NT2/D1 (cell line): ENCODE results near the gene CNIH3.

Source experiments
- DNase-seq: peaks from one replicate; pipeline ENCODE4 v3.0.0-alpha.2; 2011; ENCODE audit warnings: low read depth, low spot score
- H3K27me3 ChIP-seq: 2 replicates; pipeline ENCODE4 v1.6.0; 2011; ENCODE audit warnings: mild to moderate bottlenecking; ENCODE audit not compliant: insufficient read length, insufficient read depth
- H3K36me3 ChIP-seq: 2 replicates; pipeline ENCODE4 v1.6.1; 2011; ENCODE audit warnings: mild to moderate bottlenecking, low read length, mixed read lengths; ENCODE audit not compliant: insufficient read depth, insufficient read length
- H3K4me1 ChIP-seq: 2 replicates; pipeline ENCODE4 v1.5.1; 2011; ENCODE audit not compliant: insufficient read depth, insufficient read length
- H3K4me3 ChIP-seq: 2 replicates; pipeline ENCODE4 v1.5.1; 2011; ENCODE audit warnings: low read depth; ENCODE audit not compliant: insufficient read length
- H3K9ac ChIP-seq: 2 replicates; pipeline ENCODE4 v1.6.0; 2011; ENCODE audit warnings: low read depth; ENCODE audit not compliant: insufficient read length
- H3K9me3 ChIP-seq: 2 replicates; pipeline ENCODE4 v1.5.1; 2011; ENCODE audit warnings: mild to moderate bottlenecking, low read length; ENCODE audit not compliant: insufficient read depth
- SUZ12 ChIP-seq: IDR thresholded peaks from 2 replicates; pipeline ENCODE4 v1.6.1; 2011; ENCODE audit not compliant: insufficient read length, insufficient read depth; ENCODE audit errors: extremely low read depth
- YY1 ChIP-seq: IDR thresholded peaks from 2 replicates; pipeline ENCODE4 v1.6.1; 2011; ENCODE audit not compliant: insufficient read length, insufficient read depth
- ZNF274 ChIP-seq: IDR thresholded peaks from 2 replicates; pipeline ENCODE4 v1.6.1; 2011; ENCODE audit warnings: mild to moderate bottlenecking, low read depth, low read length

CNIH3 gene

DNA sequence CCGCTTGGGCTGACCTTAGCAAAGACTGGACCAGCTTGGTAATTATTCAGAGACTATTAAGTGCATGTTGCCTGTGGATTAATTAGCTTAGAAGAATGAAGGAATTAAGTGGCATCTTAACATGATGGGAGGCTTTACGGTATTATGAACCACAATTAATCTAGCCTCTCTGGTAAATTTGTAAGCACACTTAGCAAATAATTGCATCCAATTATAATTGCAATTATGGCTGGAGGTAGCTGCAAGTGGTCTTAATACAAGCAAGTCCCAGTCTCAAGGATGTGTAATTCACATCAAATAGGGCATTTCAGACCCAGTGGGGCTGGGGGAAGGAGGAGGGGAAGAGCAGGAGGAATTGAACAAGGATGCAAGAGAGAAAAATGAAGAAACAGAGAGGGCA lies 151.6 kb downstream of the CNIH3 start:
- Histone ChIP-seq H3K4me1 (peaks cover 6% of the 10 kb centered on the region), H3K4me3 (no peak overlapping the region), H3K9me3 (no peaks in the 10 kb centered on the region), H3K9ac (no peak overlapping the region), H3K36me3 (no peaks in the 10 kb centered on the region), H3K27me3 (no peaks in the 10 kb centered on the region)
- no peak for DNase-seq
- no peak for TF ChIP-seq YY1
- TF ChIP-seq SUZ12, result no peak
- TF ChIP-seq ZNF274, result no peak

GRCh38 chr1:224768971-224769370 lies 152.9 kb downstream of the CNIH3 start:
- Histone ChIP-seq H3K9me3 (no peaks in the 10 kb centered on the region), H3K4me3 (no peak overlapping the region), H3K4me1 (peaks cover 6% of the 10 kb centered on the region), H3K9ac (no peak overlapping the region), H3K36me3 (no peaks in the 10 kb centered on the region), H3K27me3 (no peaks in the 10 kb centered on the region)
- DNase-seq, result no peak
- no peak for TF ChIP-seq ZNF274
- TF ChIP-seq SUZ12, result no peak
- TF ChIP-seq YY1, result no peak

GRCh38 chr1:224769452-224770335 lies 153.6 kb downstream of the CNIH3 start:
- H3K36me3 ChIP-seq, result no peaks in the 10 kb centered on the region
- TF ChIP-seq SUZ12 (no peak), YY1 (no peak), ZNF274 (no peak)
- H3K4me3 ChIP-seq, result no peak overlapping the region
- DNase-seq, result no peak
- H3K27me3 ChIP-seq, result no peaks in the 10 kb centered on the region
- peaks cover 6% of the 10 kb centered on the region for H3K4me1 ChIP-seq
- no peaks in the 10 kb centered on the region for H3K9me3 ChIP-seq
- no peak overlapping the region for H3K9ac ChIP-seq

- Histone ChIP-seq H3K27me3 (no peaks in the 10 kb centered on the region), H3K36me3 (no peaks in the 10 kb centered on the region), H3K9ac (no peak overlapping the region), H3K9me3 (no peaks in the 10 kb centered on the region), H3K4me1 (peaks cover 6% of the 10 kb centered on the region), H3K4me3 (no peak overlapping the region)
- TF ChIP-seq ZNF274 (no peak), YY1 (no peak), SUZ12 (no peak)
- DNase-seq, result no peak
These were observed 154.2 kb downstream of the CNIH3 start for GRCh38 chr1:224770336-224770693.

GRCh38 chr1:224773646-224774045 lies 157.5 kb downstream of the CNIH3 start:
- Histone ChIP-seq H3K4me3 (no peak overlapping the region), H3K9ac (no peak overlapping the region), H3K27me3 (no peaks in the 10 kb centered on the region), H3K36me3 (no peaks in the 10 kb centered on the region), H3K9me3 (no peaks in the 10 kb centered on the region), H3K4me1 (no peaks in the 10 kb centered on the region)
- no peak for DNase-seq
- no peak for TF ChIP-seq YY1
- no peak for TF ChIP-seq SUZ12
- no peak for TF ChIP-seq ZNF274

- Histone ChIP-seq H3K9me3 (no peaks in the 10 kb centered on the region), H3K9ac (no peak overlapping the region), H3K36me3 (no peaks in the 10 kb centered on the region), H3K4me1 (no peaks in the 10 kb centered on the region), H3K27me3 (no peaks in the 10 kb centered on the region), H3K4me3 (no peak overlapping the region)
- TF ChIP-seq ZNF274, result no peak
- DNase-seq, result no peak
These were observed 158.3 kb downstream of the CNIH3 start for GRCh38 chr1:224774378-224774777.

DNA sequence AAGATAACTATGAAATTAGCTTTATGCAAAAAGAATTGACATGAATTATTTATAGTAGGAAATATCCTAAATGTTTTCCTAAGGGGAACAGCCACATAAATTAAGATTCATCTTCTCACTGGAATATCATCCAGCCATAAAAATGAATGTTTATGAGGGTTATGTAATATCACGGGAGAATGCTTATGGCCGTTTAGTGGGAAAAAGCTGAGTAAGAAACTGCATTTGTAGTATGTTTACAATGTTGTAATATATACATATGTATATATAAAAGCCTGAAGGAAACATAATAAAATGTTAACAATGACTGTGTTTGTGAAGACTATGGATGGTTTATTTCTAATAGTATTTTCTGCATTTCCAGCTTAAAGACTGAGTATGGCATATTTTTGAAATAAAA lies 161.1 kb downstream of the CNIH3 start:
- Histone ChIP-seq H3K4me3 (no peak overlapping the region), H3K4me1 (no peaks in the 10 kb centered on the region), H3K27me3 (no peaks in the 10 kb centered on the region)

More for the DNA sequence above, 161.1 kb downstream of the CNIH3 start:
- Histone ChIP-seq H3K9ac (no peak overlapping the region), H3K36me3 (no peaks in the 10 kb centered on the region), H3K9me3 (no peaks in the 10 kb centered on the region)
- DNase-seq, result no peak
- TF ChIP-seq ZNF274 (no peak), YY1 (no peak), SUZ12 (no peak)
